ENCODE results near the gene SHB.

- no peak for TF ChIP-seq CTCF (IDR thresholded peaks at IDR 0.05)
- TF ChIP-seq EP300 (IDR thresholded peaks at IDR 0.05), result no peak
- TF ChIP-seq POLR2AphosphoS5 (IDR thresholded peaks at IDR 0.05), result no peak
- no peak for TF ChIP-seq POLR2A (IDR thresholded peaks at IDR 0.05)
Measured at GRCh38 chr9:38062498-38063362, 6.3 kb downstream of the SHB start.
